CD4-positive, alpha-beta T cell (primary cell): ENCODE data around the gene MYL12B. TPM values are rescaled to one million over a fixed set of nuclear protein-coding genes. Genes with fewer than 3 reads are reported as not detected.

Experiments used
- ATAC-seq: fragments of 200-7000 bp; cut with Tn5 transposase; one replicate; pipeline ENCODE4 v1.10.0; 2022; ENCODE audit warnings: mild to moderate bottlenecking; ENCODE audit not compliant: poor library complexity
- CTCF ChIA-PET: fragments of 350-600 bp; sonication (Branson Sonifier 250); formaldehyde crosslinking; loops from one replicate; lab custom pipeline; 2021; ENCODE audit warnings: antibody characterized with exemption, inconsistent platforms; lab: Charles Lee
- POLR2A ChIA-PET: fragments of 350-600 bp; sonication (Branson Sonifier 250); formaldehyde crosslinking; loops from one replicate; lab custom pipeline; 2021; ENCODE audit warnings: antibody characterized with exemption, inconsistent platforms; lab: Charles Lee
- DNase-seq, 14 experiments: peaks; one replicate each; pipeline ENCODE4 v3.0.0-alpha.2; 2013 to 2020; ENCODE audit warnings: mixed read lengths in 2 of 14
- H3K27ac ChIP-seq, 2 donors: one replicate each; pipeline versions ENCODE4 v1.5.1 to v1.7.0; 2013; ENCODE audit warnings: low read length in 2 of 2, low read depth in 1 of 2, mild to moderate bottlenecking in 1 of 2
- H3K27me3 ChIP-seq, 2 experiments: 1 replicate in 1 of 2; 2 replicates in 1 of 2; pipeline versions ENCODE4 v1.6.1 to v1.7.0; 2013; ENCODE audit warnings: low read length in 2 of 2, control low read depth in 1 of 2, mild to moderate bottlenecking in 1 of 2, moderate library complexity in 1 of 2; ENCODE audit not compliant: insufficient read depth in 2 of 2, control insufficient read depth in 1 of 2
- H3K36me3 ChIP-seq: one replicate; pipeline ENCODE4 v1.6.1; 2013; ENCODE audit warnings: low read length, control low read depth; ENCODE audit not compliant: insufficient read depth
- H3K4me1 ChIP-seq: one replicate; pipeline ENCODE4 v1.6.1; 2013; ENCODE audit warnings: low read length, control low read depth; ENCODE audit not compliant: insufficient read depth
- H3K4me3 ChIP-seq: one replicate; pipeline ENCODE4 v1.5.1; 2013; ENCODE audit warnings: mild to moderate bottlenecking, low read length, moderate library complexity
- H3K9me3 ChIP-seq, 2 experiments: 1 replicate in 1 of 2; 2 replicates in 1 of 2; pipeline versions ENCODE4 v1.6.1 to v1.7.0; 2013; ENCODE audit warnings: low read length in 2 of 2, mild to moderate bottlenecking in 2 of 2, control low read depth in 1 of 2, moderate library complexity in 1 of 2; ENCODE audit not compliant: control insufficient read depth in 1 of 2, insufficient read depth in 1 of 2
- H3K27ac Mint-ChIP-seq: one replicate; pipeline ENCODE4 v1.8.0; 2020; ENCODE audit warnings: mixed read lengths
- H3K27me3 Mint-ChIP-seq: one replicate; pipeline ENCODE4 v1.8.0; 2021; ENCODE audit warnings: mixed read lengths
- H3K36me3 Mint-ChIP-seq: one replicate; pipeline ENCODE4 v1.8.0; 2021; ENCODE audit warnings: low read depth, mixed read lengths
- H3K4me1 Mint-ChIP-seq: one replicate; pipeline ENCODE4 v1.8.0; 2021; ENCODE audit warnings: low read depth, mixed read lengths
- H3K4me3 Mint-ChIP-seq: one replicate; pipeline ENCODE4 v1.8.0; 2020; ENCODE audit warnings: mild to moderate bottlenecking, mixed read lengths
- H3K9me3 Mint-ChIP-seq: one replicate; pipeline ENCODE4 v1.8.0; 2020; ENCODE audit warnings: mixed read lengths
- intact Hi-C, 2 experiments: fragments of 100-400 bp; cut with DNase I in 1 of 2; cut with micrococcal nuclease in 1 of 2; formaldehyde crosslinking; loops; one replicate each; pipeline versions ENCODE4 v1.15.1 to v1.9.0; 2023 to 2025; cut with DNase I, micrococcal nuclease
- total RNA-seq, 174 experiments: library from RNA in 2 of 174; stranded (reverse) in 2 of 174; gene quantifications; one replicate each; pipeline ENCODE4 v1.2.3 and lab custom pipeline; 2021 to 2026
- TF ChIP-seq, protein P1 (sequence below): fragments of 200-600 bp; IDR thresholded peaks from one replicate; pipeline ENCODE4 v1.8.0; 2022; ENCODE audit warnings: antibody characterized with exemption, mild to moderate bottlenecking

Gene MYL12B
- total RNA-seq, 2 experiments from 2014 or later: 128 to 133 TPM

DNA sequence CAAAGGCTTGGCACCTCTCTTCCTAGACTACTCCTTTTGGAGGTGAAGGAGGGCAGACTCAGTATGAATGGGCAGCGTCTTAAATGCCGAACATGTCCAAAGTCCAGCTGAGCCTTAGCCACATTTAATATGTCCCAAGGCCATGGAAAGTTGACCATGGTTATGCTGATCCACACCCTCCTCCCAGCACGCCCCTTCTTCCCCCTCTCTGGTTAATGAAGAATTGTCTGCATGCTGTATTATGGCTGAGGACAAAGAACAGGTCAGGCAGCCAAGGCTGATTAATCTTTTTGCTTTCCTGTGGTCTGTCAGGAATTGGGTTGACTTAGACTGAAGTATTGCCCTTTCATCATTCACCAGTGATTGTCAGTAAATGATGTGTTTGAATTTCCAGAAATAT is 36.3 kb upstream of the MYL12B start:
- Histone ChIP-seq H3K4me1 (no peaks in the 10 kb centered on the region), H3K27me3 (no peaks in the 10 kb centered on the region), H3K4me3 (no peak overlapping the region), H3K9me3 (no peaks in the 10 kb centered on the region), H3K27ac (no peak overlapping the region), H3K36me3 (no peaks in the 10 kb centered on the region)
- ChIA-PET CTCF (no interaction called here), POLR2A (no interaction called here)
- DNase-seq (no peak), ATAC-seq (no peak)
- no peaks in the 10 kb centered on the region for H3K9me3 Mint-ChIP-seq
- no peaks in the 10 kb centered on the region for H3K27me3 Mint-ChIP-seq
- H3K27ac Mint-ChIP-seq: no peak overlapping the region
- peaks cover 5% of the 10 kb centered on the region for H3K4me1 Mint-ChIP-seq
- no peaks in the 10 kb centered on the region for H3K36me3 Mint-ChIP-seq
- no peak overlapping the region for H3K4me3 Mint-ChIP-seq
- intact Hi-C loops: no loop called here
- TF ChIP-seq, protein P1, sequence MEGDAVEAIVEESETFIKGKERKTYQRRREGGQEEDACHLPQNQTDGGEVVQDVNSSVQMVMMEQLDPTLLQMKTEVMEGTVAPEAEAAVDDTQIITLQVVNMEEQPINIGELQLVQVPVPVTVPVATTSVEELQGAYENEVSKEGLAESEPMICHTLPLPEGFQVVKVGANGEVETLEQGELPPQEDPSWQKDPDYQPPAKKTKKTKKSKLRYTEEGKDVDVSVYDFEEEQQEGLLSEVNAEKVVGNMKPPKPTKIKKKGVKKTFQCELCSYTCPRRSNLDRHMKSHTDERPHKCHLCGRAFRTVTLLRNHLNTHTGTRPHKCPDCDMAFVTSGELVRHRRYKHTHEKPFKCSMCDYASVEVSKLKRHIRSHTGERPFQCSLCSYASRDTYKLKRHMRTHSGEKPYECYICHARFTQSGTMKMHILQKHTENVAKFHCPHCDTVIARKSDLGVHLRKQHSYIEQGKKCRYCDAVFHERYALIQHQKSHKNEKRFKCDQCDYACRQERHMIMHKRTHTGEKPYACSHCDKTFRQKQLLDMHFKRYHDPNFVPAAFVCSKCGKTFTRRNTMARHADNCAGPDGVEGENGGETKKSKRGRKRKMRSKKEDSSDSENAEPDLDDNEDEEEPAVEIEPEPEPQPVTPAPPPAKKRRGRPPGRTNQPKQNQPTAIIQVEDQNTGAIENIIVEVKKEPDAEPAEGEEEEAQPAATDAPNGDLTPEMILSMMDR: no peak

DNA sequence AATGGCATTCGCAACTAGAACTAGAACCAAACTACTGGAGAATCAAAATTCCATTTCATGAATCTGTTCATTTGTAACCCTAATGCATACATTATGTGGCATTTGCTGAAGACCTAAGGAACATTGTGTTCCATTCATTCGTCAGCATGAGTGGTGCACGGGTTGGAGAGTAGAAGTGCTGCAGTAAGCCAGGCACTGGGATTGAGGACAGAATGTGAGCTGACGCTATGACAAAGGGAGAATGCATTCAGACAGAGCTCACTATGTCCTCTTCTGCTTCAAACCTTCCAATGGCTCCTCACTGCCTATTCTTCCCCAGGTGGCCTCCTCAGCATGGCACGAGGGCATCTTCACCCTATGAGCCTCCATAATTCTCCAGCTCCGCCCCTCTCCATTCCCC is 35.9 kb upstream of the MYL12B start:
- Mint-ChIP-seq H3K36me3 (no peaks in the 10 kb centered on the region), H3K4me1 (peaks cover 5% of the 10 kb centered on the region), H3K9me3 (no peaks in the 10 kb centered on the region), H3K4me3 (no peak overlapping the region), H3K27me3 (no peaks in the 10 kb centered on the region), H3K27ac (no peak overlapping the region)
- CTCF ChIA-PET: no interaction called here
- intact Hi-C loops: no loop called here
- Histone ChIP-seq H3K36me3 (no peaks in the 10 kb centered on the region), H3K27me3 (no peaks in the 10 kb centered on the region), H3K4me3 (no peak overlapping the region), H3K4me1 (no peaks in the 10 kb centered on the region), H3K9me3 (no peaks in the 10 kb centered on the region), H3K27ac (no peak overlapping the region)
- DNase-seq (no peak), ATAC-seq (no peak)
- TF ChIP-seq, protein P1: no peak
- POLR2A ChIA-PET: no interaction called here

DNA sequence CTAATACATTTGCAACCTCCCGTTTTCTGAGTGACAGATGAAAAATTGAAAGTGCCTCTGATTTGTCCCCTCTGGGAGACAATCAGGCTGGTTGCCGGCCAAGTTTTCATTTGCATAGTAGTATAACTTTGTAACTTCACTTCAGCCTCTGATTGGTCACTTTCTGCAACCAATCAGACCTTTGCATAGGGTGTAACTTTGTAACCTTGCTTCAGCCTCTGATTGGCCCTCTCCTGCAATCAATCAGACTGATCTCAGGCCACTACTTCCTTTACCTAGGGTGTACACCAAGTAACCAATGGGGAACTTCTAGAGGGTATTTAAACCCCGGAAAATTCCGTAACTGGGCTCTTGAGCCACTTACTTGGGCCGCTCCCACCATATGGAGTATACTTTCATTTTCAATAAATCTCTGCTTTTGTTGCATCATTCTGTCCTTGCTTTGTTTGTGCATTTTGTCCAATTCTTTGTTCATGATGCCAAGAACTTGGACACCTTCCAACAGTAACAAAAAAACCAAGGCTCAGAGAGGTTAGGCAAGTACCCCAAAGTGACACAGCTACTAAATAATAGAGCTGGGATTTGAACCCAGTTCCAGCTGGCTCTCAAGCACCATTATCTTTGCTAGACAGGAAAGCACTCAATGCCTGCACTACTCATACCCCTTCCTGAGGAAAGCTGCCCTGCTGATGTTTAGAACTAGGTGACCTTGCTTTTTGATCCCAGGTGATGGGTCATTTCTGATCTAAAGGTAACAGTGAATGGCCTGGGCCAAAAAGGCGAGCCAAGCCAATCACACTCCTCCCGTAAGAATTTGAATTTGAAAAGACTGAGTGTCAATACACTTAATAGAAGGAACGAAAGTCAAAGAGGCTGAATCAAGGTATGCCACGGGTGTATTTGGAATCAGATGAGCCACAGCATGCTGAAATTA is 31.3 kb upstream of the MYL12B start:
- TF ChIP-seq, protein P1: no peak
- H3K36me3 Mint-ChIP-seq: no peaks in the 10 kb centered on the region
- DNase-seq (no peak), ATAC-seq (no peak)
- CTCF ChIA-PET: no interaction called here
- no peaks in the 10 kb centered on the region for H3K9me3 ChIP-seq
- no peak overlapping the region for H3K4me3 Mint-ChIP-seq
- no peaks in the 10 kb centered on the region for H3K27me3 ChIP-seq
- intact Hi-C loops: no loop called here
- H3K4me3 ChIP-seq: no peak overlapping the region
- H3K4me1 ChIP-seq: no peaks in the 10 kb centered on the region
- H3K9me3 Mint-ChIP-seq: no peaks in the 10 kb centered on the region
- no peaks in the 10 kb centered on the region for H3K36me3 ChIP-seq
- no peaks in the 10 kb centered on the region for H3K4me1 Mint-ChIP-seq
- no peaks in the 10 kb centered on the region for H3K27me3 Mint-ChIP-seq
- H3K27ac ChIP-seq: no peak overlapping the region
- POLR2A ChIA-PET: no interaction called here
- H3K27ac Mint-ChIP-seq: no peak overlapping the region
